Measurements from ENCODE around the gene SLC25A26.
"Not testable (repeated sequence)": the region's sequence is repeated elsewhere in the genome, so short reads cannot be mapped to it uniquely, and the experiment has no call there.

The SLC25A26 gene

DNA sequence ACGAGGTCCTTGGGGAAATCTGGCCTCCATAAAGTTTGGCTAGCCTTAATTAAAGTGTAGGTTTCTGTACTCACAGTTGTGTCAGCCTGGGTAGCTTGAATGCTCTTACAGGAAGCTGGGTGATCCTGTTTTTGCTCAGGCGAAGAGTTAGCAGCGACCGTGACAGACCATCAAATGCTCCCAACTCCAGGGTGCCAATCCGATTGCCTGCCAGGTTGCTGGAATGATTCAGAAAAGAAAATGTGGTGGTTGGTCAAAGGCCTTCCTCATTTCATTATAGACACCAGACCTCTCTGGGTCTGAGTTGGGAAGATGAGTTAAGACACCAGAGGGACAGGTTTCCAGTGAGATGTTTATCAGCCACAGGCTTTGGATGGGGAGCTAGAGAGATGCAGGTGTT is 194.0 kb downstream of the SLC25A26 start:
- no peak for DNase-seq

GRCh38 chr3:66415867-66416428 is 195.1 kb downstream of the SLC25A26 start:
- DNase-seq = no peak

GRCh38 chr3:66416556-66417304 is 195.9 kb downstream of the SLC25A26 start:
- DNase-seq = no peak

DNA sequence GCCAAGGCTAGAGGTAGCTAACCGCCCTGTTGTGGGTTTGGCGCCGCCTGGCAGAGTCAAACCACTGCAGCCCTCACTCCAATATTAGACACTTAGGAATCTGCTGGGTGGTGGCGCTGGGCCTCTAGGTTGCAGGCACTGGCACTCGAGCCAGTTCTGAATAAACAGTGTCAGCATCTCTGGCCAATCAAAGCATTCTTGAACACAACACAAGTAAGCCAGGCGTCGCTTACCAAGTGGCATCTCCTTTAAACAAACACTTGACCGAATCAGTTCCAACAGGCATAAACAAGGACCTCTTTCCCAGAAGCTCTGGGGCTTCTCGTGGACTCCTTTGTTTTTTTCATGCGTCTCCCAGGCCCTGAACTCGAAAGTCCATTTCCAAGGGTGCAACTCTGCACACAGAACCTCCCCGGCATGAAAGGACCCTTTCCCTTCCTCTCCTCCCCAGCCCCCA is 197.7 kb downstream of the SLC25A26 start:
- no peak for DNase-seq

DNA sequence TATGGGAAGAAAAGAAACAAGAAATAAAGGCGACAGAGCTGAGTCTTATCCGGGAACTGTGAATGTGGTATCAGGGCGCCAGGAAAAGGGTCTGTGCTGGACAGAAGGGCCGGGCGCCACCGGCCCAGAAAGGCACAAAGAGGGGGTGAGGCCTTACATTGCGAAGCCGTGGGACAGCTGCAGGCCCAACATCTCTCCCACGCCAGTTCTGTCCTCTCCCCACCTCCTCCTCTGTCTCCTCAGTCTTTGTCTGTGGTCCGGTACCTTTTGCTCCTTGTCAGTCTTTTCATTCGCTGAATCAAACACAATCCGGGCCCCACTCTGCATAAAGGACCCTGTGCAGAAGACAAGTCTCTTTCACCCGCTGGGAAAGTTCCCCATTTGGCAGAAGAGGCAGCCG is 198.2 kb downstream of the SLC25A26 start:
- DNase-seq = no peak

DNA sequence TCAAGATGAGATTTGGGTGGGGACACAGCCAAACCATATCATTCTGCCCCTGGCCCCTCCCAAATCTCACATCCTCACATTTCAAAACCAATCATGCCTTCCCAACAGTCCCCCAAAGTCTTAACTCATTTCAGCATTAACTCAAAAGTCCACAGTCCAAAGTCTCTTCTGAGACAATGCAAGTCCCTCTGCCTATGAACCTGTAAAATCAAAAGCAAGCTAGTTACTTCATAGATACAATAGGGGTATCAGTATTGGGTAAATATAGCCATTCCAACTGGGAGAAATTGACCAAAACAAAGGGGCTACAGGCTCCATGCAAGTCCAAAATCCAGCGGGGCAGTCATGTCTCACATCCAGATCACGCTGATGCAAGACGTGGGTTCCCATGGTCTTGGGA is 200.3 kb downstream of the SLC25A26 start:
- not testable (repeated sequence) for DNase-seq

DNA sequence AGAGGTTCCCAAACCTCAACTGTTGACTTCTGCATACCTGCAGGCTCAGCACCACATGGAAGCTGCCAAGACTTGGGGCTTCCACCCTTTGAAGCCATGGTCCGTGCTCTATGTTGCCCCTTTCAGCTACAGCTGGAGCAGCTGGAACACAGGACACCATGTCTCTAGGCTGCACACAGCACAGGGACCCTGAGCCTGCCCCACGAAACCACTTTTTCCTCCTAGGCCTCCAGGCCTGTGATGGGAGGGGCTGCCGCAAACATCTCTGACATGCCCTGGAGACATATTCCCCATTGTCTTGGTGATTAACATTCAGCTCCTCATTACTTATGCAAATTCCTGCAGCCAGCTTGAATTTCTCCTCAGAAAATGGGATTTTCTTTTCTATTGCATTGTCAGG is 201.1 kb downstream of the SLC25A26 start:
- not testable (repeated sequence) for DNase-seq

DNA sequence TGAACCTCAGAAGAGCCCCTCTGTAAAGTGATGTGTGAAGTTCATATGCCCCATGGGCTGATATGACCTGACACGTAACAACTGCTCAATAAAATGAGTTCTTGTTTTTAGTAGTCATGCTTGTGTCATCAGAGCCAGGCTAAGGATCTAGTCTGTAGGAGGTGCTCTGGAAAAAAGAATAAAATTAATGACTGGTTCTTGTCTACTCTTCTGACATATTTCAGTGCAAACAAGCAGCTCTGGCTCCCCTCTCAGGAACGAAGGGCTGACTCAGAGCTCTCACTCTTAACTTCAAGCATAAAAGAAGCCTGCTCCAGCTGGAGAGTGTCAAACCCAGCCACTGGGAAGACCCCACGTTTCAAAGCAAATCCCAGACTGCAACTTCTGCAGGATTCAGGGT is 203.0 kb downstream of the SLC25A26 start:
- DNase-seq = no peak

- DNase-seq = no peak
Observed at GRCh38 chr3:66425032-66425431, 204.2 kb downstream of the SLC25A26 start.

GRCh38 chr3:66425576-66426114 is 204.8 kb downstream of the SLC25A26 start:
- no peak for DNase-seq

GRCh38 chr3:66426135-66426534 is 205.3 kb downstream of the SLC25A26 start:
- DNase-seq = no peak

DNA sequence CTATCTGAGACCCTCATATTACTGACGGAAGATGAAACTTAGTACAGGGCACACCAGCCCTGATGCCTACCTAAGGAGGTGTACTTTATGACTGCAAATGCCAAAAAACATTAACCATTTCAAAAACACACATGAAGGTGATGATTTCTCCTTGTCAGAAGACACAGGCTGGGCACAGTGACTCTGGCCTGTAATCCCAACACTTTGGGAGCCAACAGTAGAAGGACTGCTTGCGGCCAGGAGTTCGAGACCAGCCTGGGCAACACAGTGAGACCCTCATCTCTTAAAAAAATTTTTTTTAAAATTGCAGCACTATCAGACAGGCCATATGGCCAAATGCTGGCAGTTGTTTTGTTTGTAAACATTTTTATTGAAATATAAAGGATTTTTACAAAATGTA is 206.6 kb downstream of the SLC25A26 start:
- DNase-seq = no peak

DNA sequence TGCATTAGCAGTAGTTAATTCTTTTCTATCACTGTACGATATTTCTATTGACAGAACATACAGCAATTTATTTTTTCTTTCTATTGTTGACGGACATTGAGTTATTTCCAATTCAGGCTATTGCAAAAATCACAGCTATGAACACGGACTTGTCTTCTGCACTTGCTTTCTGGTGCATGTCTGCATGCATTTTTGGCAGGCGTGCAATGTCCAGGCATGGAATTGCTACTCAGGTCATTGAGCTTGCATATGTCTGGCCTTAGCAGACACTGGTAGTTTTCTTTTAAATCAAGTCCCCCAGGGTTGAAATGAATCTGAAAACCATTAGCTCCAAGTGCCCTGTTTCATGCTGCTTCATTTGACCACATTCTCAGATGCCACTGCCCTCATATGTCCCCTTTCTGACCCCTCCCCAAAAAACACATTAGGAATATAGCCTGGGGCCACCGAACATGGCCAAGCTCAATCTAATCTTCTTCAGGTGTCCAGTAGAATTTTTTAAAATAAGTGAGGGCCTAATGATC is 207.2 kb downstream of the SLC25A26 start:
- no peak for DNase-seq
